Esophagus muscularis mucosa (tissue), 3 donors: Measurements from ENCODE around the gene ACTR1A.
"Not testable (repeated sequence)": the region's sequence is repeated elsewhere in the genome, so short reads cannot be mapped to it uniquely, and the experiment has no call there.

Experiments used
- CTCF ChIP-seq, 3 experiments: fragments of 200-600 bp in 2 of 3; fragments of 450-650 bp in 1 of 3; sonication (generic) in 2 of 3; IDR thresholded peaks; one replicate each; pipeline ENCODE4 v1.5.1; 2017 to 2019; ENCODE audit warnings: antibody characterized with exemption in 3 of 3, mild to moderate bottlenecking in 2 of 3, moderate library complexity in 1 of 3
- EP300 ChIP-seq: sonication (generic); formaldehyde crosslinking; IDR thresholded peaks from one replicate; pipeline ENCODE4 v1.6.1; 2017; ENCODE audit warnings: antibody characterized with exemption

DNA sequence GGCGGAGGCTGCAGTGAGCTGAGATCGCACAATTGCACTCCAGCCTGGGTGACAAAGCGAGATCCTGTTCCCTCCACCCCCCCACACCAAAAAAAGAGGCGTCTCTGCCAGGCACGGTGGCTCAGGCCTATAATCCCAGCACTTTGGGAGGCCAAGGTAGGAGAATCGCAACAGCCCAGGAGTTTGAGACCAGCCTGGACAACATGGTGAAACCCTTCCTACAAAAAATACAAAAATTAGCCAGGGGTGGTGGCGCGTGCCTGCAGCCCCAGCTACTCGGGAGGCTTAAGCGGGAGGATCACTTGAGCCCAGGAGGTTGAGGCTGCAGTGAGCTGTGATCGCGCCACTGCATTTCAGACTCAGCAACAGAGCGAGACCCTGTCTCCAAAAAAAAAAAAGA is 1.8 kb downstream of the ACTR1A start:
- TF ChIP-seq CTCF (IDR thresholded peaks at IDR 0.05); EP300: not testable (repeated sequence)
